Stimulated activated CD8-positive, alpha-beta memory T cell treated with anti-CD3 and anti-CD28 coated beads, Interleukin-12 subunit alpha, Interleukin-12 subunit beta, amount 100 ng/mL, for 24 hours (primary cell): Measurements from ENCODE around the gene FUT4.
"Not testable (repeated sequence)": the region's sequence is repeated elsewhere in the genome, so short reads cannot be mapped to it uniquely, and the experiment has no call there.

ENCODE experiments used
- DNase-seq: peaks from one replicate; pipeline ENCODE4 v3.0.0-alpha.2; 2020; ENCODE audit errors: extremely low read depth

Gene FUT4

DNA sequence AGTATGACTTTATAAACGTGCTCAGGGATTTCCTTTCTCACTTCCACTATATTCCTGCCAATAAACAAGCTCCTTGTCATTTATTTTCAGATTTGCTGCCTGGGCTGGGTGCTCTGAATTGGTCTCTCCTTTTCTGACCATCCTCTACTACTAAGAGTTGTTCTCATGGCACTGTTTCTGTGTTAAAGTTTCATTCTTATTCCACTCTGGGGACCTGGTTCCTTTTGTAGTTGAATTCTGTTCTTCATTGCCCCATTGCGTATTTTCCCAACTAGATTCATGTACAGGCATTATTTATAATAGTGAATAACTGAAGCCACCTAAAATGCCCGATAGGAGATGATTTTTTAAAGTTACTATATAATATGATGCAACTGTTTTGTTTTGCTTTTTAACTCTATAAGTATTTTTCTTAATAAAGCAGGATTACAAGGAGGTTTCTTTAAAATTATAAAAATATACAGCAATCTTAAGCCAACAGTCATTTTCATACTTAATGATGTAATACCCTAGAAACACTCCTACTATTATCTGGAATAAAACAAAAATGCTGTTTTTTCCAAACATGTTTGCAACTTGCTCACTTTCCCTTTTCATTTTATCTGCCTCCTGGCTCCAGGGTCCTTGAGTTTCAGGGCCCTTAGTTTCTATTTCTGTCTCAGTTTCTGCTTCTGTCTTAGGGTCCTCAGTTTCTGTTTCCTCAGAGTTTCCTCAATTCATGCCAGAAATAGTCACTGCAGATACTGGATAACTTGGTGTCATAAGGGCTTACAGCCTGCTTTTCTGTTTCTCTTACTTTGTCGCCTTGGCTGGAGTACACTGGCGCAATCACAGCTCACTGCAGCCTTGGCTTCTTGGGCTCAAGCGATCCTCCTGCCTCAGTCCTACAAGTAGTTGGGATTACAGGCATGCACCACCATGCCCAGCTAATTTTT lies 9.8 kb upstream of the FUT4 start:
- DNase-seq: no peak

DNA sequence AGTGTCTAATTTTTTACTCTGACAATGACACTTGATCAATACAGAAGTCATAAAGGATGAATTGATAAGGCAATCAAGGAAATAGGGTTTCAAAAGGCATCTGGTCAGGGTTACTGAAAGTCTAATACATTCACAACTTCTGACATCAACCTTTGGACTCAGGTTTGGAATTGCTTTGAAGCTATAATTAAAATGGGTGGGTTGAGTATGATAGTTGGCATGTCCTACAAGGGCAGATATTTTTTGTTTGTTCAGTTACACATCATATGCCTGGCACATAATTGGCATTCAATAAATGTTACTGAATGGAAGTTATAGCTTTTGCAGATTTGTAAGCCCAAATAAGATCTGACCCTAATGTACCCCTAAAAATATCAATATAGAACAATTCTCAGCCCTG lies 7.3 kb upstream of the FUT4 start:
- DNase-seq: no peak

DNA sequence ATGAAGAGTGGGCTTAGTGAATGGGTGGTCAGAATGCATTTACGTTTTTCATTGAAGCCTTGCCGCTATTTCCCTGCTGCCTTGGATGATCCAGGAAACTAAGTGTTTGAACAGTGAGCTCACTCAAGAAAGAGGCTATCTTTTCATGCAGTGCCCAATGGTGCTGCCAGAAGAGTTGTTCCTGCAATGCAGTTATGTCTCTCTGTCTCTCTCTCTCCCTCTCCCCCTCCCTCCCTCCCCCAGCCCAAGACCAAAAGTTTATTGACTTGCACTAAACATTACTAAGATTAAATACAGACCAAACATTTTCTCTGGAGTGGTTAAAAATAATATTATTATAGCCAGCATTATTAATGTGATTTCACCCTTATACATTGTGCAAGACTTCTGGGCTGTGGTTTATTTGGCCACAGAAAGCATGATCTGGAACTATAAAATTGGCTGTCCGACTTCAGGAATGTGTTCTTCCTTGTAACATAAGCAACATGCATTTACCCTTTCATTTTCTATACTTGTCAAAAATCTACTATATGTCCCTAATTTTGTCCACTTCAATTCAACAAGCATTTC lies 6.6 kb upstream of the FUT4 start:
- DNase-seq: no peak

DNA sequence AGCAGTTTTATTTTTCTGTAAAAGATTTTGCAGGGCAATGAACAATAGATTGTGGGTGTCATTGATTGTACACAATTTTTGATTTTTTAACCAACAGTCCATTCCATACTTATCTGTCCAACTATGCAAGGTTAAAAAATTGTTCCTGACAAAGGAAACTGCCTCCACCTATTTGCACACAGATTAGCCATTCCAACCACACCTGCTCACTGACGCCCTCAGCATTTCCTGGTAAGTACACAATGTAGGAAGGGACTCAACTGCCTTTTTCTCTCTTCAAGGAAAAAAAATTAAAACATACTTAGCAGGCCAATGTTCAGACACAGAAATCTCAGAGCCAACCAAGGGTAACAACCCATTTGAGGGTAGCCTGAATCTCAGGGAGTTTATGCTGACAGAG lies 4.3 kb upstream of the FUT4 start:
- no peak for DNase-seq

DNA sequence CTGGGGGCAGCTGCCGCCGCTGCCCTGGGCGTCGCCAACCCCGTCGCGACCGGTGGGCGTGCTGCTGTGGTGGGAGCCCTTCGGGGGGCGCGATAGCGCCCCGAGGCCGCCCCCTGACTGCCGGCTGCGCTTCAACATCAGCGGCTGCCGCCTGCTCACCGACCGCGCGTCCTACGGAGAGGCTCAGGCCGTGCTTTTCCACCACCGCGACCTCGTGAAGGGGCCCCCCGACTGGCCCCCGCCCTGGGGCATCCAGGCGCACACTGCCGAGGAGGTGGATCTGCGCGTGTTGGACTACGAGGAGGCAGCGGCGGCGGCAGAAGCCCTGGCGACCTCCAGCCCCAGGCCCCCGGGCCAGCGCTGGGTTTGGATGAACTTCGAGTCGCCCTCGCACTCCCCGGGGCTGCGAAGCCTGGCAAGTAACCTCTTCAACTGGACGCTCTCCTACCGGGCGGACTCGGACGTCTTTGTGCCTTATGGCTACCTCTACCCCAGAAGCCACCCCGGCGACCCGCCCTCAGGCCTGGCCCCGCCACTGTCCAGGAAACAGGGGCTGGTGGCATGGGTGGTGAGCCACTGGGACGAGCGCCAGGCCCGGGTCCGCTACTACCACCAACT lies 1.0 kb downstream of the FUT4 start:
- no peak for DNase-seq

DNA sequence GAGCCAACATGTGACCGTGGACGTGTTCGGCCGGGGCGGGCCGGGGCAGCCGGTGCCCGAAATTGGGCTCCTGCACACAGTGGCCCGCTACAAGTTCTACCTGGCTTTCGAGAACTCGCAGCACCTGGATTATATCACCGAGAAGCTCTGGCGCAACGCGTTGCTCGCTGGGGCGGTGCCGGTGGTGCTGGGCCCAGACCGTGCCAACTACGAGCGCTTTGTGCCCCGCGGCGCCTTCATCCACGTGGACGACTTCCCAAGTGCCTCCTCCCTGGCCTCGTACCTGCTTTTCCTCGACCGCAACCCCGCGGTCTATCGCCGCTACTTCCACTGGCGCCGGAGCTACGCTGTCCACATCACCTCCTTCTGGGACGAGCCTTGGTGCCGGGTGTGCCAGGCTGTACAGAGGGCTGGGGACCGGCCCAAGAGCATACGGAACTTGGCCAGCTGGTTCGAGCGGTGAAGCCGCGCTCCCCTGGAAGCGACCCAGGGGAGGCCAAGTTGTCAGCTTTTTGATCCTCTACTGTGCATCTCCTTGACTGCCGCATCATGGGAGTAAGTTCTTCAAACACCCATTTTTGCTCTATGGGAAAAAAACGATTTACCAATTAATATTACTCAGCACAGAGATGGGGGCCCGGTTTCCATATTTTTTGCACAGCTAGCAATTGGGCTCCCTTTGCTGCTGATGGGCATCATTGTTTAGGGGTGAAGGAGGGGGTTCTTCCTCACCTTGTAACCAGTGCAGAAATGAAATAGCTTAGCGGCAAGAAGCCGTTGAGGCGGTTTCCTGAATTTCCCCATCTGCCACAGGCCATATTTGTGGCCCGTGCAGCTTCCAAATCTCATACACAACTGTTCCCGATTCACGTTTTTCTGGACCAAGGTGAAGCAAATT lies 1.8 kb downstream of the FUT4 start:
- no peak for DNase-seq

DNA sequence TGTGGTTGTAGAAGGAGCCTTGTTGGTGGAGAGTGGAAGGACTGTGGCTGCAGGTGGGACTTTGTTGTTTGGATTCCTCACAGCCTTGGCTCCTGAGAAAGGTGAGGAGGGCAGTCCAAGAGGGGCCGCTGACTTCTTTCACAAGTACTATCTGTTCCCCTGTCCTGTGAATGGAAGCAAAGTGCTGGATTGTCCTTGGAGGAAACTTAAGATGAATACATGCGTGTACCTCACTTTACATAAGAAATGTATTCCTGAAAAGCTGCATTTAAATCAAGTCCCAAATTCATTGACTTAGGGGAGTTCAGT lies 2.4 kb downstream of the FUT4 start:
- no peak for DNase-seq

DNA sequence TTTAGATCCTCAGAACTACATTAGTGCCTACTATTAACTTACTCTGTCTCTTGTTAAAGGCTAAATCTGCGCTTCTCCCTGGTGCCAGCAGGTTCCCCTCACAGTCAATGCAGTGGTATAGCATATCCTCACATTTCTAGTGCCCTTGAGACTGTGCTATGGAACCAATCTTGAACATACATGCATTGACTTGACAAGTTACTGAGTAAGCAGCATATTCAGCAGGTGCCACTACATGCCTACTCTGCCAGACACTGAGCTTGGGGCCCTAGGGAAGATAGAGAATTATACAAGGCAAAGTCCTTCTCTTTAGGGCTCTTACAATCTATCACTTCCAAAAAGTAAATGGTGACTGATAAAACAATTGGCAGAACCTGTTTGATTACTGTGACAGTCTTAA lies 3.2 kb downstream of the FUT4 start:
- DNase-seq: no peak

DNA sequence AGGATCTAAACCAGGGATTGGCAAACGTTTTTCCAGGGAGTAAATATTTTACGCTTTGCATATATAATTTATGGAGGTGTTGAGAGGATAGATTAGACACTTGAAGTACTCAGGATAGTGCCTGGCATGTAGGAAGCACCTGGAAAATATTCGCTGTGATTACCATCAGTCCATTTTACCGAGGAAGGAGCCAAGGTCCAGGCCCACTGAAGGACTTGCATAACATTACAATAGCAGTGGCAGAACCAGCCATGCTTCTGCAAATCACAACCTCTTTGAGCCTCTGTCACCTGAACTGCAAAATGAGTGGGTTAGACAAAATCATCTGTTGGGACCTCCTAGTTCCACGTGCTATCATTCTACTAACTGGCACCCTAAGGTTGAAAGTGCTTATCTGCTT lies 5.4 kb downstream of the FUT4 start:
- no peak for DNase-seq

DNA sequence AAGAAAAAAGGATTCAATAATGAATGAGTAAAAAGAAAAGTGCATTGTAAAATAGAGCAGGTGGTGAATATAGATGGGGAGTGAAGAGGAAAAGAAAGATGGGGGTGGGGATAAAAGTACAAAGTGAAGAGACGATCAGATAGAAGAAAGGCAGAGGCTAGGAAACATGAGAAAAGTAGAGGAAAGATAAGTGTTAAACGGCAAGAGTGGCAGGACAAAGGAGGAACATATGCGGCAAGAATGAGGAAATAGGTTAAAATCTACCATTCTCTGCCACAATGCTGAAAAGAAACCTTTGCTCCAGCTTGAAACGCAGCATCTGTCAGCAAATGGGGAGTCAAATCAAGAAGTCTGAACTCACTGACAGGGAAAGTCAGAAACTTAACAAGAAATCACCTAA lies 6.8 kb downstream of the FUT4 start:
- no peak for DNase-seq

DNA sequence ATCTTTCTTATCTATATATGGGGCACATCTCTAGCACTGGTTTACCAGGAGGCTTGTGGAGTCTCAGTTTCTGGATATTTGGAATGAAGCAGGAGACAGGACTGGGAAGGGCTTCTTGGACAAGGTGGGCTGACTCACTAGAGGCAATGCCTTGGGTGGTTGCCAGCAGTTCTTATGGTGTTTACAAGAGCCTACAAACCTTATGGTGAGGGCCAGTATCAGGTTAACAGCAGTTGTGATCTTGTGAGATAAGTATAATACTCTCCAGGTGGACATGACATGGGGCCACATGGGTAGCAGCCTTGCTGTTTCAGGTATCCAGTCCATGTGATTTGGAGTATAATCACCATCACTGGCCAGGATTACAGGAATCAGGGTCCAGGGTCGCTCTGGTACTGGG lies 10.2 kb downstream of the FUT4 start:
- DNase-seq: no peak

DNA sequence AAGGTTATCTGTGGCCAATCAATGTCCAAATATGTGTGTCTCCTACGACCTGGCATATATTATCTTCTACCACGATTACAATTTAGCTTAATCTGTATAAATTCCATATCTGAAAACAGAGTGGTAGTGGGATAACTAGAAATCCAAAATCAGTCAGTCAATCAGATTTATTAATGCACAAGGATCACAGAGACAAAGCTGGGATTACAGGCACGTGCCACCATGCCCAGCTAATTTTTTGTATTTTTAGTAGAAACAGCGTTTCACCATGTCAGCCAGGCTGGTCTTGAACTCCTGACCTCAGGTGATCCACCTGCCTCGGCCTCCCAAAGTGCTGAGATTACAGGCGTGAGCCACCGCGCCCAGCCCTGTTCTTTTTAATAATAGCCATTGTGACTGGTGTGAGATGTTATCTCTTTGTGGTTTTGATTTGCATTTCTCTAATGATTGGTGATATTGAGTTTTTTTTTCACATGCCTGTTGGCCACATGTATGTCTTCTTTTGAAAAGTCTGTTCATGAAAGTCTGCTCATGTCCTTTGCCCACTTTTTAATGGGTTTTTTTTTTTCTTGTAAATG lies 12.1 kb downstream of the FUT4 start:
- DNase-seq: not testable (repeated sequence)

DNA sequence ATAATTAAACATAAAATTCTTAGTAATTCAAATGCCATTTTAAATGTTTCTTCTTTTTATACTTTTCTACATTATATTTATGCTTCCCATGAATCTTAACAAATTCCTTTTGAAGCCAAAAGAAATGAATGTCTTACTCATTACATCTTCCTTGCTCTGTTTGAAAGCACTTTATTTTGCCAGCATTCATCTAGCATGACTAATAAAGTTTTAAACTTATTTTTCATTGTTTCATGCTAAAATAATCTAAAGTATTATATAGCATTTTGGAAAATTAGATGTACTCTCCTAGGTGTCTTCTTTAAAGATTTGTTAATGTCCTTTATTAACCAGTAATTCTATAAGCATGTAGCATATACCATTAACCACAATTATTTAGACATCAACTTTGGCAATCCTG lies 13.7 kb downstream of the FUT4 start:
- no peak for DNase-seq

DNA sequence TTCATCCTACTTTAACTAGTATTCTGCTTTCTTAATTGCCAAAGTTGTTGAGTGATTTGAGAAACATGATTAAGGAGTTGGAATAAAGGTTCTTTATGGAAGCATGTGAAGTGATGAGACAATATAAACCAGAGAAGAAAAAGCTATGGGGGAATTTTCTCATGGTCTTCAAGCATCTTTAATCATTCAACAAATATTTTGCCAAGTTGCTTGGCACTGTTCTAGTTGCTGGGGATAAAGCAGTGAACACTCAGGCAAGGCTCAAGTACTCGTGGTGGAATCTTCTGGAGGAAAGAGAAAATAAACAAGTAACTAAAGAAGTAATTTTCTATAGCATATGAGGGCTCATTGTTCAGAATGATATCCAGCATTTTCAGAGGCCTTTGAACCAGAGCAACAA lies 14.3 kb downstream of the FUT4 start:
- no peak for DNase-seq

DNA sequence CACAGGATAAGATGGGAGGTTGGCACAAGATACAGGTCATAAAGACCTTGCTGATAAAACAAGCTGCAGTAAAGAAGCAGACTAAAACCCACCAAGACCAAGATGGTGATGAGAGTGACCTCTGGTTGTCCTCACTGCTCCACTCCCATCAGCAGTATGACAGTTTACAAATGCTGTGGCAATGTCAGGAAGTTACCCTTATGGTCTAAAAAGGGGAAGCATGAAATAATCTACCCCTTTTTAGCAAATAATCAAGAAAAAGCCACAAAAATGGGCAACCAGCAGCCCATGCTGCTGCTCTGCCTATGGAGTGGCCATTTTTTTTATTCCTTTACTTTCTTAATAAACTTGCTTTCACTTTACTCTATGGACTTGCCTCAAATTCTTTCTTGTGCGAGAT lies 14.7 kb downstream of the FUT4 start:
- DNase-seq: no peak

DNA sequence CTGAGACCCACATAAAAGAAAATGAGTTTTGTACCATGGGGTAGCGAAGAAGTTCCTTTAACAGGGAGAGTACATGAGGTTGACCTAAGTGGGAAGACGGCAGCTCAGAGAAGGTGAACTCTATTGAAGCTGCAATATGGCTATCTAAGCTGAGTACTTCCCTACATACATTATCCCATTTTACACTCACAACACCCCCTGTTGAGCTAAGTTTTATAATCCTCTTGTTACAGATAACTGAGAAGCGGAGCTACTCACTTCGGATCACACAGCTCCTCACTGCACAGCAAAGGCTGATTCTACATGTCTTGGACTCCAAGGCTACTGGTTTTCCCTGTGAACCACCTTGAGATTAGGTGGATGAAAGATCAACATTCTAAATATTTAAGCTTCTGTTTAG lies 15.2 kb downstream of the FUT4 start:
- DNase-seq: no peak

DNA sequence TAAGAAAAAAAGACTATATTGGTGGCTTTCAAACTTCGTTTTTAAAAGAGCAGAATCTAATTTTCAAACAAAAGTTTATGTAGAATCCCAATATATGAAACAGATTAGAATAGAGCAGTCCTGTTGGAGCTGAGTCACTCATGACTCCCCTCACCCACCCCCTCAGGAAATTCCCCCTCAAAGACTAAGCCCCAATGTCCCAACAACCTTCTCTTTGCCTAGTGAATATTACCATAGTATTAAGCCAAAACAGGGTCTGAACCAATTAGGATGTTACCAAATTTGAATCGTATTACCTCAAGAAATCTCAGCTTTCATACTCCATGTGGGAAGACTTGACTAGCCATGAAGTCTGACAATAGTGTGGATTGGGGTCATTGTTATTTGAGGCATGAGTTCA lies 15.6 kb downstream of the FUT4 start:
- DNase-seq: no peak

DNA sequence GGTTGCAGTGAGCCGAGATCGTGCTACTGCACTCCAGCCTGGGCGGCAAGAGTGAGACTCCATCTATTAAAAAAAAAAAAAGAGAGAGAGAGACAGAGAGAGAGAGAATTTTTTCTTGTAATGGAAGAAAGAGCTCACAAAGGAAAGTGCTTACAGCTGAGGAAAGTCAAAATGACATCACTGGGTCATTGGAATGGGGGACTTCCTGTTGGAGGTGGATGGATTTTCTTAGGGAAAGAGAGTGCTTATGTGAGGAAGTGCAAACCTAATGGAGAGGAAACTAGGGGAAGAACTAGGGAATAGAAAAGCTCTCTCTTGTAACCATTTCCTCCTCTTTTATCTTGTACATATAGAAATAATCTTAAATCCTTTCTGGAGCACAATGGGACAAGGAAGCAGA lies 17.1 kb downstream of the FUT4 start:
- no peak for DNase-seq

DNA sequence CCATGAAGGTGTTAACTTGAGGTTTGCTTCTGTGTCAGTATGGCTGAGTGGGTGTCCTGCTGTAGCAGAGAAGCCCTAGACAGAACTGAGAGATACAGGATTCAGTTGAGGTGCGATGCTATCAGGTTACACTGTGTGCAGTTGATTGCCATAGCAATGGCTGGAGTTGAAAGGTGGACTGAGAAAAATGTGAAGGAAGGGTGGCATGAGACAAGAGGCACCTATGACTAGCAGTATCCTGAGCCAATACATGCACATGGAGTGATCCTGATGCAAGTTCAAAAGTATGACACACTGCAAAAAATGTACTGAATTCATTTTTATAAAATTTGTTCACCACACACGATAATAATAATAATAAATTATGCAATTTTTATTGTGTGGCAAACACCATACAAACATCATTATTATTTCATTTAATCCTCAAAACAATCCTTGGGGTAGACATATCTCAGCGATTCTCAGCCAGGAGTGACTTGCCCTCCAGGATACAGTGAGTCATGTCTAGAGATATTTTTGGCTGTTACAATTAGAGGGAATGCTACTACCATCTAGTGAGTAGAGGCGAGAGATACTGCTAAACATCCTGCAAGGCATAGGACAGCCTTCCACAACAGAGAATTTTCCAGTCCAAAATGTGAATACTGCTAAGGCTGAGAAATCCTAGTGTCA lies 19.6 kb downstream of the FUT4 start:
- no peak for DNase-seq

DNA sequence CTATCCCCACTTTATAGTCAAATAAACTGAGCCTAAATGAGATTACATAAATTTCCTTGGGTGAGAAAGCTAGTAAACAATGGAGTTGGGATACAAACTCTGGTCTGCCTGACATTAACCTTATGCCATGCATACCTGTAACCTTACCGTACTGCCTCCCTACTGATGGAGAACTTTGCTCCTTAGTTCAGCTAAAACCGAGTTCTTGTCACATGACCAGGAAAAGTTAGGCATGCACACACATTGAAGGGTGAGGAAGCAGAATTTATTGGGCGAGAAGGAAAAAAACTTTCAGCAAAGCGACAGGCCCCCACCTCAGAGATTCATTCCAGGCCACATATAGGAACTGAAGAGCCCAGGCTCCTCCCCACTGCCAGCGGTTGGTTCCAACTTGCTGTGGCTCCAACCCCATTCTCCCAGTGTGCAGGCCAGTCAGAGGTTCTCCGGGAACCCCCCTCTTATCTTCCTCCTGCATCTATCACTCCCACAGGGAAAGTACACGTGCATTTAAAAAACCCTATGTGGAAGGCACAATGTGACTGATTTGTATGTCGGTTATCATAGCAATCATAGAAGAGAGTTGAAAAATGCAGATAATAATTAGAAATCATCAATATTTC lies 20.2 kb downstream of the FUT4 start:
- no peak for DNase-seq

DNA sequence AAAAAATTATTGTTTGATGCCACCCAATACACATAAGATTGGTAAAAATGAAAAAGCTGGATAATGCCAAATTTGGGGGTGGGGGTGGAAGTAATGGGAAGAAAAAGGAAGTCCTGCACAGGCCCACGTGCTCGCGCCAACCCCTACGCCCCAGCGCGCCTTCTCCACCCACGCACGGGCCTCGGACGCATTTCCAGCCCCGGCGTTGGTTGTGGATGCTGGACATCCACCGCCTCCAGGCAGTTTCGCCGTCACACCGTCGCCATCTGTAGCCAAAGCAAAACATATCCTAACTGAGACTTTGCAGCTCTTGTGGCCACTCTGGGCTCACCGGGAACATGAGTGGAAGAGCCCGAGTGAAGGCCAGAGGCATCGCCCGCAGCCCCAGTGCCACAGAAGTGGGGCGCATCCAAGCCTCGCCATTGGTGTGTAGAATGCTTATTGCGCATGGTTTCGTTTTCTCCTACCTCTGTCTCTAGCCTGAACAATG lies 23.5 kb downstream of the FUT4 start, which contains the start of gene PIWIL4:
Gene PIWIL4, plus strand, starts transcription at position 188 of the 490 bp plus-strand sequence. Its CDS starts 151 bp downstream, at position 339.
- no peak for DNase-seq
